Measurements from ENCODE around the gene NF1.

DNA sequence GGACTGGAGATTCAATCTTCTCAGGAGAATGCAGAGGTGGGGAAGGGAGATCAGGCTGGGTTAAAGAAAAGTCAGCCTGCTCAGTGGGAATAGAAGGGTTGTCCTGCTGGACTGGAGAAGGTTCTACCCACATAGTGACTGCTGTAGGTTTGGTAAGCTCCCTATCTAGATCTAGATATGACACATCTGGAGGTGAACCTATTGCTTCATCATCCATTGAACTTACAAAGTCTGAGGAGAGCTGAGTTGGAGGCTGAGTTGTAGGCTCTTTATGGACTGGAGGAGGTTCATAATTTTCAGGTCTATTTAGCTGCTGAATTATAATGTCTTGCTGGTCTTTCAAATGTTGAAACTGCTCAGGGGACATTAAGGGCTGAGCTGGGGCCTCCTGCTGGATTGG is 46.0 kb upstream of the NF1 start:
- TF ChIP-seq ZNF140 (tag by site-specific recombination; IDR thresholded peaks at IDR 0.05) = no peak
- TF ChIP-seq, protein P1, sequence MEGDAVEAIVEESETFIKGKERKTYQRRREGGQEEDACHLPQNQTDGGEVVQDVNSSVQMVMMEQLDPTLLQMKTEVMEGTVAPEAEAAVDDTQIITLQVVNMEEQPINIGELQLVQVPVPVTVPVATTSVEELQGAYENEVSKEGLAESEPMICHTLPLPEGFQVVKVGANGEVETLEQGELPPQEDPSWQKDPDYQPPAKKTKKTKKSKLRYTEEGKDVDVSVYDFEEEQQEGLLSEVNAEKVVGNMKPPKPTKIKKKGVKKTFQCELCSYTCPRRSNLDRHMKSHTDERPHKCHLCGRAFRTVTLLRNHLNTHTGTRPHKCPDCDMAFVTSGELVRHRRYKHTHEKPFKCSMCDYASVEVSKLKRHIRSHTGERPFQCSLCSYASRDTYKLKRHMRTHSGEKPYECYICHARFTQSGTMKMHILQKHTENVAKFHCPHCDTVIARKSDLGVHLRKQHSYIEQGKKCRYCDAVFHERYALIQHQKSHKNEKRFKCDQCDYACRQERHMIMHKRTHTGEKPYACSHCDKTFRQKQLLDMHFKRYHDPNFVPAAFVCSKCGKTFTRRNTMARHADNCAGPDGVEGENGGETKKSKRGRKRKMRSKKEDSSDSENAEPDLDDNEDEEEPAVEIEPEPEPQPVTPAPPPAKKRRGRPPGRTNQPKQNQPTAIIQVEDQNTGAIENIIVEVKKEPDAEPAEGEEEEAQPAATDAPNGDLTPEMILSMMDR (tag by site-specific recombination; IDR thresholded peaks at IDR 0.05) = no peak
- TF ChIP-seq, protein P2, sequence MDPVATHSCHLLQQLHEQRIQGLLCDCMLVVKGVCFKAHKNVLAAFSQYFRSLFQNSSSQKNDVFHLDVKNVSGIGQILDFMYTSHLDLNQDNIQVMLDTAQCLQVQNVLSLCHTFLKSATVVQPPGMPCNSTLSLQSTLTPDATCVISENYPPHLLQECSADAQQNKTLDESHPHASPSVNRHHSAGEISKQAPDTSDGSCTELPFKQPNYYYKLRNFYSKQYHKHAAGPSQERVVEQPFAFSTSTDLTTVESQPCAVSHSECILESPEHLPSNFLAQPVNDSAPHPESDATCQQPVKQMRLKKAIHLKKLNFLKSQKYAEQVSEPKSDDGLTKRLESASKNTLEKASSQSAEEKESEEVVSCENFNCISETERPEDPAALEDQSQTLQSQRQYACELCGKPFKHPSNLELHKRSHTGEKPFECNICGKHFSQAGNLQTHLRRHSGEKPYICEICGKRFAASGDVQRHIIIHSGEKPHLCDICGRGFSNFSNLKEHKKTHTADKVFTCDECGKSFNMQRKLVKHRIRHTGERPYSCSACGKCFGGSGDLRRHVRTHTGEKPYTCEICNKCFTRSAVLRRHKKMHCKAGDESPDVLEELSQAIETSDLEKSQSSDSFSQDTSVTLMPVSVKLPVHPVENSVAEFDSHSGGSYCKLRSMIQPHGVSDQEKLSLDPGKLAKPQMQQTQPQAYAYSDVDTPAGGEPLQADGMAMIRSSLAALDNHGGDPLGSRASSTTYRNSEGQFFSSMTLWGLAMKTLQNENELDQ (tag by site-specific recombination; IDR thresholded peaks at IDR 0.05; ENCODE audit: low read depth) = no peak
- TF ChIP-seq, protein P3, sequence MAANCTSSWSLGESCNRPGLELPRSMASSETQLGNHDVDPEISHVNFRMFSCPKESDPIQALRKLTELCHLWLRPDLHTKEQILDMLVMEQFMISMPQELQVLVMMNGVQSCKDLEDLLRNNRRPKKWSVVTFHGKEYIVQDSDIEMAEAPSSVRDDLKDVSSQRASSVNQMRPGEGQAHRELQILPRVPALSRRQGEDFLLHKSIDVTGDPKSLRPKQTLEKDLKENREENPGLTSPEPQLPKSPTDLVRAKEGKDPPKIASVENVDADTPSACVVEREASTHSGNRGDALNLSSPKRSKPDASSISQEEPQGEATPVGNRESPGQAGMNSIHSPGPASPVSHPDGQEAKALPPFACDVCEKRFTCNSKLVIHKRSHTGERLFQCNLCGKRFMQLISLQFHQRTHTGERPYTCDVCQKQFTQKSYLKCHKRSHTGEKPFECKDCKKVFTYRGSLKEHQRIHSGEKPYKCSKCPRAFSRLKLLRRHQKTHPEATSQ (tag by site-specific recombination; IDR thresholded peaks at IDR 0.05) = no peak
- no peak for TF ChIP-seq IKZF3 (tag by site-specific recombination; IDR thresholded peaks at IDR 0.05)
- TF ChIP-seq, protein P4, sequence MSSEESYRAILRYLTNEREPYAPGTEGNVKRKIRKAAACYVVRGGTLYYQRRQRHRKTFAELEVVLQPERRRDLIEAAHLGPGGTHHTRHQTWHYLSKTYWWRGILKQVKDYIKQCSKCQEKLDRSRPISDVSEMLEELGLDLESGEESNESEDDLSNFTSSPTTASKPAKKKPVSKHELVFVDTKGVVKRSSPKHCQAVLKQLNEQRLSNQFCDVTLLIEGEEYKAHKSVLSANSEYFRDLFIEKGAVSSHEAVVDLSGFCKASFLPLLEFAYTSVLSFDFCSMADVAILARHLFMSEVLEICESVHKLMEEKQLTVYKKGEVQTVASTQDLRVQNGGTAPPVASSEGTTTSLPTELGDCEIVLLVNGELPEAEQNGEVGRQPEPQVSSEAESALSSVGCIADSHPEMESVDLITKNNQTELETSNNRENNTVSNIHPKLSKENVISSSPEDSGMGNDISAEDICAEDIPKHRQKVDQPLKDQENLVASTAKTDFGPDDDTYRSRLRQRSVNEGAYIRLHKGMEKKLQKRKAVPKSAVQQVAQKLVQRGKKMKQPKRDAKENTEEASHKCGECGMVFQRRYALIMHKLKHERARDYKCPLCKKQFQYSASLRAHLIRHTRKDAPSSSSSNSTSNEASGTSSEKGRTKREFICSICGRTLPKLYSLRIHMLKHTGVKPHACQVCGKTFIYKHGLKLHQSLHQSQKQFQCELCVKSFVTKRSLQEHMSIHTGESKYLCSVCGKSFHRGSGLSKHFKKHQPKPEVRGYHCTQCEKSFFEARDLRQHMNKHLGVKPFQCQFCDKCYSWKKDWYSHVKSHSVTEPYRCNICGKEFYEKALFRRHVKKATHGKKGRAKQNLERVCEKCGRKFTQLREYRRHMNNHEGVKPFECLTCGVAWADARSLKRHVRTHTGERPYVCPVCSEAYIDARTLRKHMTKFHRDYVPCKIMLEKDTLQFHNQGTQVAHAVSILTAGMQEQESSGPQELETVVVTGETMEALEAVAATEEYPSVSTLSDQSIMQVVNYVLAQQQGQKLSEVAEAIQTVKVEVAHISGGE (tag by site-specific recombination; conservative IDR thresholded peaks at IDR 0.05; ENCODE audit: low read depth) = no peak
- no peak for TF ChIP-seq ZNF221 (tag by site-specific recombination; IDR thresholded peaks at IDR 0.05; ENCODE audit: borderline replicate concordance)
- no peak for TF ChIP-seq TCF7L2 (IDR thresholded peaks at IDR 0.05; ENCODE audit: borderline replicate concordance, low read depth, low read length)
- no peak for TF ChIP-seq ZNF76 (tag by site-specific recombination; IDR thresholded peaks at IDR 0.05; ENCODE audit: borderline replicate concordance, low read depth)
- no peak for TF ChIP-seq KLF16 (tag by site-specific recombination; IDR thresholded peaks at IDR 0.05)
- no peak for TF ChIP-seq ZNF138 (tag by site-specific recombination; IDR thresholded peaks at IDR 0.05; ENCODE audit: borderline replicate concordance)

All from HEK293 (cell line).